Coronary artery (tissue), 2 donors: ENCODE results near the gene CATSPERE.
"Not testable (repeated sequence)": the region's sequence is repeated elsewhere in the genome, so short reads cannot be mapped to it uniquely, and the experiment has no call there.

ENCODE experiments used
- DNase-seq: peaks from one replicate; pipeline ENCODE4 v3.0.0-alpha.2; 2017; ENCODE audit warnings: low spot score
- H3K27ac ChIP-seq, 2 donors: fragments of 200-600 bp; sonication (generic); one replicate each; pipeline ENCODE4 v1.5.1; 2016 to 2019
- H3K4me3 ChIP-seq: fragments of 200-600 bp; sonication (generic); 2 replicates; pipeline ENCODE4 v1.5.1; 2016; ENCODE audit warnings: mild to moderate bottlenecking, moderate library complexity
- TF ChIP-seq, protein P1 (sequence below): fragments of 200-600 bp; sonication (generic); IDR thresholded peaks from one replicate; pipeline ENCODE4 v1.5.1; 2019; ENCODE audit warnings: antibody characterized with exemption

CATSPERE gene

GRCh38 chr1:244496186-244496585 lies 35.1 kb downstream of the CATSPERE start:
- no peak overlapping the region for H3K27ac ChIP-seq
- TF ChIP-seq, protein P1, sequence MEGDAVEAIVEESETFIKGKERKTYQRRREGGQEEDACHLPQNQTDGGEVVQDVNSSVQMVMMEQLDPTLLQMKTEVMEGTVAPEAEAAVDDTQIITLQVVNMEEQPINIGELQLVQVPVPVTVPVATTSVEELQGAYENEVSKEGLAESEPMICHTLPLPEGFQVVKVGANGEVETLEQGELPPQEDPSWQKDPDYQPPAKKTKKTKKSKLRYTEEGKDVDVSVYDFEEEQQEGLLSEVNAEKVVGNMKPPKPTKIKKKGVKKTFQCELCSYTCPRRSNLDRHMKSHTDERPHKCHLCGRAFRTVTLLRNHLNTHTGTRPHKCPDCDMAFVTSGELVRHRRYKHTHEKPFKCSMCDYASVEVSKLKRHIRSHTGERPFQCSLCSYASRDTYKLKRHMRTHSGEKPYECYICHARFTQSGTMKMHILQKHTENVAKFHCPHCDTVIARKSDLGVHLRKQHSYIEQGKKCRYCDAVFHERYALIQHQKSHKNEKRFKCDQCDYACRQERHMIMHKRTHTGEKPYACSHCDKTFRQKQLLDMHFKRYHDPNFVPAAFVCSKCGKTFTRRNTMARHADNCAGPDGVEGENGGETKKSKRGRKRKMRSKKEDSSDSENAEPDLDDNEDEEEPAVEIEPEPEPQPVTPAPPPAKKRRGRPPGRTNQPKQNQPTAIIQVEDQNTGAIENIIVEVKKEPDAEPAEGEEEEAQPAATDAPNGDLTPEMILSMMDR, result no peak
- no peak for DNase-seq
- no peak overlapping the region for H3K4me3 ChIP-seq

DNA sequence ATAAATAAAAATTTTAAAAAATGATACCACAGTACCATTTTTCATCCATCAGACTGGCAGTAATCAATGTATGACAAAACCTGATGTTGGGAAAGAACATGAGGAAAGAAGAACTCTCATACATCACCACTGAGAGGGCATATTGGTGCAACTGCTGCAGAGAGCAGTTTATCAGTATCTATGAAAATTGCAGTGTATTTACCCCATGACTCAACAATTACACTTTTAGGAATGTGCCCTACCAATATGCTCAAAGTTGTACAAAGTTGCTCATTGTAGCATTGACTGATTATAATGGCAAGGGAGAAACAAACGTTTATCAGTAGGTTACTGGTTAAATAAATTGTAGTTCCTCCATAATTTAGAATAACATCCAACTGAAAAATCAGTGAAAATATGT lies 36.7 kb downstream of the CATSPERE start:
- TF ChIP-seq, protein P1, result no peak
- Histone ChIP-seq H3K27ac (no peak overlapping the region), H3K4me3 (no peak overlapping the region)
- DNase-seq, result no peak

DNA sequence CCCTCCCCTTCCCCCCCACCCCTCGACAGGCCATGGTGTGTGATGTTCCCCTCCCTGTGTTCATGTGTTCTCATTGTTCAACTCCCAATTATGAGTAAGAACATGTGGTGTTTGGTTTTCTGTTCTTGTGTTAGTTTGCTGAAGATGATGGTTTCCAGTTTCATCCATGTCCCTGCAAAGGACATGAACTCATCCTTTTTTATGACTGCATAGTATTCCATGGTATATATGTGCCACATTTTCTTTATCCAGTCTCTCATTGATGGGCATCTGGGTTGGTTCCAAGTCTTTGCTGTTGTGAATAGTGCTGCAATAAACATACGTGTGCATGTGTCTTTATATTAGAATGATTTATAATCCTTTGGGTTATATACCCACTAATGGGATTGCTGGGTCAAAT lies 38.4 kb downstream of the CATSPERE start:
- H3K27ac ChIP-seq, H3K4me3 ChIP-seq, DNase-seq: not testable (repeated sequence)

GRCh38 chr1:244500515-244500914 lies 39.4 kb downstream of the CATSPERE start:
- not testable (repeated sequence) for DNase-seq, H3K4me3 ChIP-seq, H3K27ac ChIP-seq

DNA sequence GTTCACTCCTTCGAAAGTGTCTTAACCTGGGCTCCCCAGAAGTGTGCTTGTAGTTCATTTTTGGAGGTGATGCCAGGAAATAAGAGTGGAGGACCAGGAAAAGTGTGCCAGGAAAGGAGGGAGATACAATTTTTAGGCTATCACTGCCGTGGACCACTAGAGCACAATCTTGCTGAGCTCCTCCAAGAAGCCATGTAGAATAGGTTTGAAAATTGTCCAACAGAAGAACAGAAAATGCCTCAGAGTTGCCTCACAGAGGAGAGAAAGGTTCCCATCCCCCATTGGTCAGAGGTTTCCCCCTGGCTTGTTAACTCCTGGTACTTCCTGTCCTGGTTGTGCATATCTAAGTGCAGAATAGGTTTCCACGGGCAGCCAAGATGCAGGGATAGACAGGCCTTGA lies 41.6 kb downstream of the CATSPERE start:
- Histone ChIP-seq H3K27ac (no peak overlapping the region), H3K4me3 (no peak overlapping the region)
- no peak for DNase-seq
- TF ChIP-seq, protein P1, result no peak

GRCh38 chr1:244513493-244513892 lies 52.4 kb downstream of the CATSPERE start:
- Histone ChIP-seq H3K27ac (no peak overlapping the region), H3K4me3 (no peak overlapping the region)
- TF ChIP-seq, protein P1, result no peak
- DNase-seq, result no peak

GRCh38 chr1:244515680-244516079 lies 54.6 kb downstream of the CATSPERE start:
- TF ChIP-seq, protein P1, result no peak
- H3K27ac ChIP-seq, result no peak overlapping the region
- no peak overlapping the region for H3K4me3 ChIP-seq
- no peak for DNase-seq

DNA sequence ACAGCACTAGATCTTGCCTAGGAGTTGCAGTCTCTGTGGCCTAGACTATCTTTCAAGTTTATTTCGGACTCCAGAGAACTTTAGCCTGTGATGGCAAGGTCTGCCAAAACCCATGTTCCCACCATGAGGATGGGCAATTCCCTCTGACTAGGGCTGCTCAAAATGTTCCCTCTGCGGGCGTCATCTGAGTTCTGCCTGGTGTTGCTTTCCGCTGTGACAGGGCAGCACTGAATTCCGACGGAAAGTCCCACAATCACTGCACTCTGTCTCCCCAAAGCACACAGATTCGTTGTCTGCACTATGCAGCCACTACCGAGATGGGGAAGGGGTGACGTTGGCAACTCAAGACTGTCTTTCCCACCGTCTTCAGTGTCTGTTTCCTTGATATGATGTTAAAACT lies 75.2 kb downstream of the CATSPERE start:
- Histone ChIP-seq H3K27ac (no peak overlapping the region), H3K4me3 (no peak overlapping the region)
- no peak for DNase-seq
- TF ChIP-seq, protein P1, result no peak
